H1 (cell line): ENCODE results near the gene CNGA2.

ENCODE experiments used
- JUND ChIP-seq: IDR thresholded peaks from 2 replicates; pipeline ENCODE4 v1.6.1; 2011; ENCODE audit warnings: mild to moderate bottlenecking, improper control_type of control experiment, low read length
- POLR2A ChIP-seq, 2 experiments: IDR thresholded peaks; 1 replicate in 1 of 2; 2 replicates in 1 of 2; pipeline ENCODE4 v1.6.1; 2011; ENCODE audit warnings: low read depth in 2 of 2, low read length in 2 of 2, mild to moderate bottlenecking in 2 of 2; ENCODE audit errors: control extremely low read depth in 1 of 2
- RAD21 ChIP-seq, 2 experiments: IDR thresholded peaks in 1 of 2; conservative IDR thresholded peaks in 1 of 2; 2 replicates each; pipeline ENCODE4 v1.6.1; 2011; ENCODE audit warnings: low read depth in 2 of 2, low read length in 2 of 2, improper control_type of control experiment in 1 of 2, inconsistent platforms in 1 of 2, mild to moderate bottlenecking in 1 of 2, moderate library complexity in 1 of 2
- TF ChIP-seq, protein P1 (sequence below): IDR thresholded peaks from 2 replicates; pipeline ENCODE4 v1.6.1; 2012; ENCODE audit warnings: low read length, inconsistent platforms

DNA sequence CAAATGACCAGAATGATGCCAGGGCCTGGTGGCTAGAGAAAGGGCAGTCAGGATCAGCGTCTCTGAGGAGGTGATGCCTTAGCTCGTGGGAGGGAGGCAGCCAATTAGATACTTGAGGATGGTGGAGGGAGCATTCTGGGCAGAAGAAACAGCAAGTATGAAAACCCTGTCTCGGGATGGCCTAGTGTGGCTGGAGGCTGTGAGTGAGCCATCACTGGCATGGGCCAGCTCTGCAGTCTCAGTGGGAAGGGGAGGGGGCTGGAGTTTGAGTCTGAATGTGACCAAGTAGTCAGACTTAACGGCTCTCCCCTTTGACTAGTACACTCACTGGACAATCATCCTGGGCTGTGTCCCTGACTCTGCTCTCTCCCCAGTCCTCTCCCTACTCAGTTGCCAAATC, 7.1 kb downstream of the CNGA2 start:
- TF ChIP-seq RAD21 (IDR thresholded peaks at IDR 0.05 in 1 of 2, conservative IDR thresholded peaks at IDR 0.05 in 1 of 2; ENCODE audit: low read depth in 2 of 2, low read length in 2 of 2) (no peak), JUND (no peak), POLR2A (IDR thresholded peaks at IDR 0.05; ENCODE audit: control extremely low read depth in 1 of 2, low read depth in 2 of 2, low read length in 2 of 2) (no peak)
- TF ChIP-seq, protein P1, sequence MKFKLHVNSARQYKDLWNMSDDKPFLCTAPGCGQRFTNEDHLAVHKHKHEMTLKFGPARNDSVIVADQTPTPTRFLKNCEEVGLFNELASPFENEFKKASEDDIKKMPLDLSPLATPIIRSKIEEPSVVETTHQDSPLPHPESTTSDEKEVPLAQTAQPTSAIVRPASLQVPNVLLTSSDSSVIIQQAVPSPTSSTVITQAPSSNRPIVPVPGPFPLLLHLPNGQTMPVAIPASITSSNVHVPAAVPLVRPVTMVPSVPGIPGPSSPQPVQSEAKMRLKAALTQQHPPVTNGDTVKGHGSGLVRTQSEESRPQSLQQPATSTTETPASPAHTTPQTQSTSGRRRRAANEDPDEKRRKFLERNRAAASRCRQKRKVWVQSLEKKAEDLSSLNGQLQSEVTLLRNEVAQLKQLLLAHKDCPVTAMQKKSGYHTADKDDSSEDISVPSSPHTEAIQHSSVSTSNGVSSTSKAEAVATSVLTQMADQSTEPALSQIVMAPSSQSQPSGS: no peak
